ENCODE measurements around the gene TTBK1.

TTBK1 gene

GRCh38 chr6:43277306-43277642, 34.0 kb downstream of the TTBK1 start:
- Mint-ChIP-seq H3K27ac (no peak overlapping the region), H3K27me3 (peaks cover 30% of the 10 kb centered on the region), H3K4me1 (peaks cover 12% of the 10 kb centered on the region), H3K9me3 (no peaks in the 10 kb centered on the region), H3K4me3 (no peak overlapping the region), H3K36me3 (peaks cover 2% of the 10 kb centered on the region)
- ATAC-seq (ENCODE audit: low read depth) (no peak), DNase-seq (ENCODE audit: low spot score in 2 of 2) (no peak)

GRCh38 chr6:43277643-43278523, 34.6 kb downstream of the TTBK1 start:
- H3K9me3 Mint-ChIP-seq, result no peaks in the 10 kb centered on the region
- DNase-seq (ENCODE audit: low spot score in 2 of 2) (no peak), ATAC-seq (ENCODE audit: low read depth) (no peak)
- H3K4me3 Mint-ChIP-seq, result no peak overlapping the region
- H3K36me3 Mint-ChIP-seq, result peaks cover 2% of the 10 kb centered on the region
- no peak overlapping the region for H3K27ac Mint-ChIP-seq
- peaks cover 32% of the 10 kb centered on the region for H3K27me3 Mint-ChIP-seq
- H3K4me1 Mint-ChIP-seq, result peaks cover 11% of the 10 kb centered on the region

GRCh38 chr6:43278524-43279078, 35.3 kb downstream of the TTBK1 start:
- no peak for ATAC-seq (ENCODE audit: low read depth)
- H3K9me3 Mint-ChIP-seq, result no peaks in the 10 kb centered on the region
- H3K4me1 Mint-ChIP-seq, result peaks cover 11% of the 10 kb centered on the region
- peaks cover 2% of the 10 kb centered on the region for H3K36me3 Mint-ChIP-seq
- H3K4me3 Mint-ChIP-seq, result no peak overlapping the region
- no peak for DNase-seq (ENCODE audit: low spot score in 2 of 2)
- no peak overlapping the region for H3K27ac Mint-ChIP-seq
- peaks cover 33% of the 10 kb centered on the region for H3K27me3 Mint-ChIP-seq

- Mint-ChIP-seq H3K36me3 (peaks cover 2% of the 10 kb centered on the region), H3K27me3 (peaks cover 26% of the 10 kb centered on the region), H3K4me1 (peaks cover 7% of the 10 kb centered on the region), H3K4me3 (no peak overlapping the region), H3K27ac (no peak overlapping the region), H3K9me3 (no peaks in the 10 kb centered on the region)
- no peak for DNase-seq (ENCODE audit: low spot score in 2 of 2)
- no peak for ATAC-seq (ENCODE audit: low read depth)
Measured at GRCh38 chr6:43280234-43280633, 37.0 kb downstream of the TTBK1 start.

- Mint-ChIP-seq H3K4me3 (no peak overlapping the region), H3K4me1 (peaks cover 6% of the 10 kb centered on the region), H3K27ac (no peak overlapping the region), H3K27me3 (peaks cover 32% of the 10 kb centered on the region), H3K36me3 (peaks cover 1% of the 10 kb centered on the region), H3K9me3 (no peaks in the 10 kb centered on the region)
- ATAC-seq (ENCODE audit: low read depth), result no peak
- DNase-seq (ENCODE audit: low spot score in 2 of 2), result no peak
Measured at GRCh38 chr6:43282060-43282459, 38.8 kb downstream of the TTBK1 start.

GRCh38 chr6:43282636-43283513, 39.6 kb downstream of the TTBK1 start:
- Mint-ChIP-seq H3K27me3 (peaks cover 28% of the 10 kb centered on the region), H3K9me3 (no peaks in the 10 kb centered on the region), H3K4me3 (no peak overlapping the region), H3K4me1 (peaks cover 5% of the 10 kb centered on the region), H3K36me3 (no peaks in the 10 kb centered on the region), H3K27ac (no peak overlapping the region)
- ATAC-seq (ENCODE audit: low read depth) (no peak), DNase-seq (ENCODE audit: low spot score in 2 of 2) (no peak)

GRCh38 chr6:43283514-43283901, 40.2 kb downstream of the TTBK1 start:
- peaks cover 29% of the 10 kb centered on the region for H3K27me3 Mint-ChIP-seq
- no peaks in the 10 kb centered on the region for H3K36me3 Mint-ChIP-seq
- no peak overlapping the region for H3K27ac Mint-ChIP-seq
- no peaks in the 10 kb centered on the region for H3K9me3 Mint-ChIP-seq
- H3K4me1 Mint-ChIP-seq, result peaks cover 5% of the 10 kb centered on the region
- H3K4me3 Mint-ChIP-seq, result no peak overlapping the region
- no peak for DNase-seq (ENCODE audit: low spot score in 2 of 2)
- ATAC-seq (ENCODE audit: low read depth), result no peak

- Mint-ChIP-seq H3K27ac (no peak overlapping the region), H3K36me3 (no peaks in the 10 kb centered on the region), H3K27me3 (peaks cover 28% of the 10 kb centered on the region), H3K4me3 (no peak overlapping the region), H3K9me3 (no peaks in the 10 kb centered on the region), H3K4me1 (peaks cover 5% of the 10 kb centered on the region)
- DNase-seq (ENCODE audit: low spot score in 2 of 2) (no peak), ATAC-seq (ENCODE audit: low read depth) (no peak)
Measured at GRCh38 chr6:43283905-43284304, 40.6 kb downstream of the TTBK1 start.

- H3K4me1 Mint-ChIP-seq, result peaks cover 5% of the 10 kb centered on the region
- H3K9me3 Mint-ChIP-seq, result no peaks in the 10 kb centered on the region
- no peak for DNase-seq (ENCODE audit: low spot score in 2 of 2)
- H3K27me3 Mint-ChIP-seq, result peaks cover 29% of the 10 kb centered on the region
- no peak for ATAC-seq (ENCODE audit: low read depth)
- H3K27ac Mint-ChIP-seq, result no peak overlapping the region
- H3K4me3 Mint-ChIP-seq, result no peak overlapping the region
- H3K36me3 Mint-ChIP-seq, result no peaks in the 10 kb centered on the region
Measured at GRCh38 chr6:43284991-43285781, 41.9 kb downstream of the TTBK1 start.

GRCh38 chr6:43285832-43286231, 42.6 kb downstream of the TTBK1 start:
- Mint-ChIP-seq H3K27me3 (peaks cover 24% of the 10 kb centered on the region), H3K4me3 (no peak overlapping the region), H3K4me1 (peaks cover 5% of the 10 kb centered on the region), H3K9me3 (no peaks in the 10 kb centered on the region), H3K36me3 (no peaks in the 10 kb centered on the region), H3K27ac (no peak overlapping the region)
- ATAC-seq (ENCODE audit: low read depth), result no peak
- DNase-seq (ENCODE audit: low spot score in 2 of 2), result no peak

GRCh38 chr6:43286456-43286979, 43.2 kb downstream of the TTBK1 start:
- Mint-ChIP-seq H3K27me3 (peaks cover 22% of the 10 kb centered on the region), H3K4me1 (peaks cover 5% of the 10 kb centered on the region), H3K36me3 (no peaks in the 10 kb centered on the region), H3K9me3 (no peaks in the 10 kb centered on the region), H3K27ac (no peak overlapping the region), H3K4me3 (no peak overlapping the region)
- ATAC-seq (ENCODE audit: low read depth) (no peak), DNase-seq (ENCODE audit: low spot score in 2 of 2) (no peak)

GRCh38 chr6:43286980-43287716, 43.9 kb downstream of the TTBK1 start:
- H3K27me3 Mint-ChIP-seq, result peaks cover 22% of the 10 kb centered on the region
- H3K27ac Mint-ChIP-seq, result no peak overlapping the region
- no peak for ATAC-seq (ENCODE audit: low read depth)
- peaks cover 5% of the 10 kb centered on the region for H3K4me1 Mint-ChIP-seq
- H3K4me3 Mint-ChIP-seq, result no peak overlapping the region
- no peaks in the 10 kb centered on the region for H3K9me3 Mint-ChIP-seq
- H3K36me3 Mint-ChIP-seq, result no peaks in the 10 kb centered on the region
- no peak for DNase-seq (ENCODE audit: low spot score in 2 of 2)
